Measurements from ENCODE around the gene PRKN.
"Not testable (repeated sequence)": the region's sequence is repeated elsewhere in the genome, so short reads cannot be mapped to it uniquely, and the experiment has no call there.

The PRKN gene

GRCh38 chr6:161363286-161363685 is 1364.3 kb downstream of the PRKN start:
- no peak for DNase-seq

- no peak for DNase-seq
These were observed 1365.3 kb downstream of the PRKN start for GRCh38 chr6:161362266-161362665.

DNA sequence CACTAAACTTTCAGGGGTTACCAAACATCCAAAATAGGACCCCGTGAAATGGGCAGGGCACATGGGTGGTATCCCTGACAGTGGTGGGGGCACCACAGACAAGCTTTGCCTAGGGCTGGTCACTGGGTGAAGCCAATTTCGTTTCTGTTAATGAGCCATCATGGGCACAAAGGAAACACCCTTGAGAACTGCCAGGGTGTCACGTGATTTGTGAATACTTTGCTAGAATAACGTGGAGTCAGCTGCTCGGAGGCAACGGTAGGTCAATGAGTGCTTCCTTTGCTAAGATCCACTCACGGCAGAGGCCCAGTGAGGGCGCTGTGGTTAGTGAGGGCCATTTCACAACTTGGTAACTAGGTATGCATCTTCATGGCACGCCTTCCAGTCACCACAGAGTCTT is 1366.0 kb downstream of the PRKN start:
- DNase-seq, result no peak

DNA sequence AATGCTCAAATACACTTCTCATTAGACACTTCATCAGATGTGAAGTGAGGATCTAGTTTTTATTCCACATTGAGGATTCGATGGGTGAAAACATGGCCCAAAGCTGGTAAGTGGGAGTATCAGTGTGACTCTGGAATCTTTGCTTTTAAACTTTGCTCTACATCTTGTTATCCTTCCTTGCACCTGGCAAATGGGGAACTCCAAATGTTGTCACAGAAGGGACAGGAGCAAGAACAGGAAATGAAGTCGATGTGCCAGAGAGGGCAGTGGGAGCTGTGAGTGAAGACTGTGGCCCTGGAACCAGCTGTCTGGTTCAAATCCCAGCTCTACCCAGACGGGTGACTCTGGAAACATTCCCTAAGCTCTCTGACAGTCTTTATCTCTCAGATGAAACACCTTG is 1367.0 kb downstream of the PRKN start:
- no peak for DNase-seq

DNA sequence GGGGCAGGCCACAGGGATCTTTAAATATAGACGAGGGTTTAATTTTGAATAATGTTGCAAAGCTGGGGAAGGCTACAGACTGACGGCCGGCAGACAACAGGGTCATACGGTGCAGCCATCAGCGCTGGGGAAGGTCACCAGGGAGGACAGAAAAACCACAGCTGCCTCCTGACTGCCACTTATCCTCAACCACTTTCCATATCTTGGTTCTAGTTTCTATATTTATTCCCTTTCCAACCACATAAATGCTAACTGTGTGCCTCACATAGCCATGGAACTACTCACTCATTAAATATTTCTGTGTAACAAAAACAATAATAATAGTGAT is 1368.0 kb downstream of the PRKN start:
- no peak for DNase-seq

GRCh38 chr6:161356167-161356854 is 1371.3 kb downstream of the PRKN start:
- no peak for DNase-seq

DNA sequence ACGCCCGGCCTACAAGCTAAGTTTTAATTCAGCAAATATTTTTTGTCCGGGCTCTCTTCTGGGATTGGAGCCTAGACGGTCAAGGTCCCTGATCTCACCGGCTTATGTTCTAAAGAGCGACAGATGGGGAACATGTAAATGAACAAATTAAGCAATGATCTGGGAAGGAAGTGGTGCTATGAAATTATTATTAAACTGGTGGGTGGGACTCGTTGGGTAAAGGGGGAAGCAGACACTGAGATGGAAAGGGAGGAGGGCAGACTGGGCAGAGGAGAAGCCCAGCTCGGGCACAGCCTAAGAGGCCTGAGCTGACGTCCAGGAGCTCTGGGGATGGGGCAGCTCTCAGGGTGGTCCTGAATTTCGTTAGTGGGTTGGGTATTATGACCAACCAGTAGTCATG is 1371.9 kb downstream of the PRKN start:
- no peak for DNase-seq

DNA sequence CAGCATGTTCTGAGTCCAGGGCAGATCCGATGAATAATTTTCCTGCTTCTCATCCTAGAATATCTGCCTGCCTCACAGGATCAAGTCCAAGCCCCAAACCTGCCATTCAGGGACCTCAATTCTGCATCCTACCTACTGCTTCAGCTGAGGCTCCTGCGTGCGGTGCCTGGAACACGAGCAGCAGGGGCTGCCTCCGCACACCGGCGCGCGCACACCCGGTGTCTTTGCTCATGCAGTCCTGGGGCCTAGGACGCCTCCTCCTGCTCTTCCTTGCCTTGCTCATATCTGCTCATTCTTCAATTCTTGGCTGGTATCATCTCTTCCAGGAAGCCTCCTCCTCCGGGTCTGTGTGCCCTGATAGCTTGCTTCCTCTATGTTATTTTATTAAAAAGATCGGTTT is 1372.6 kb downstream of the PRKN start:
- no peak for DNase-seq

GRCh38 chr6:161354276-161354840 is 1373.2 kb downstream of the PRKN start:
- no peak for DNase-seq

- peak in 23 of 51 donors; percentile 8 to 67 (median 35) for DNase-seq
These were observed 1374.4 kb downstream of the PRKN start for GRCh38 chr6:161353208-161353613.

DNA sequence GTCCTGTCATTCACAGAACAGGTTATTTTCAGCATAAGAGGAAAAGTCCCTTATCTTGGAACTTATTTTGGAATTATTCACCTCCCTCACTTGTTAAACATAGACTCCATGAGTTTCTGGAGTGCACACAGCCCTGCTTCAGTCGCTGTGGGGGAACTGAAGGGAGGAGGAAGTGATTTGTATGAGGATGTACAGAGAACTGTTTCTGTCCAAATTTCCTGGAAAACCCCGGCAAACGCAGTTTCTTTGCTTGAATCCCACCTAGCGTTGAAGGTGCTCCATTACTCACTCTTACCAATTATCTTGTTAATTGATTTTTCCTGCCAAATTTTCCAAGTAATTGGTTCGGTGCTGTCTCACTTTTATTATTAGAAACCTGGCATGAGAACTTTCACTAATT is 1375.7 kb downstream of the PRKN start:
- DNase-seq, result no peak

GRCh38 chr6:161349886-161350285 is 1377.7 kb downstream of the PRKN start:
- DNase-seq, result no peak

DNA sequence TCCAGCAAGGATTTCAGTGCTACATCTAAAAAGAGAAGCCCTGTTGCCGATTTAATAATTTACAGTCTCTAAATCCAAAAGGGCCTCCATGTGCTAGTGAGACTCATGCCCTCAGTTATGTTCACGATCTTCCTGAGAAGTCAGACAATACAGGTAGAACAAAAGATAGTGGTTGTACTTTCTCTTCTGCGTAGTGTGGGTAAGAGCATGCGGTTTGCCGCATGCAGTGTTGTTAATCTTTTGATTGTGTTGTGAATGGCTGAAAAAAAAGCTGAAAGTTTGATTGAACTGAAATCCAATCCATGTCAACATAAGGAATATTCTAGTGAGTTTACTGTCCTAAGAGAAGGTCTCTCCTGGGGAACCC is 1379.0 kb downstream of the PRKN start:
- DNase-seq, result no peak

DNA sequence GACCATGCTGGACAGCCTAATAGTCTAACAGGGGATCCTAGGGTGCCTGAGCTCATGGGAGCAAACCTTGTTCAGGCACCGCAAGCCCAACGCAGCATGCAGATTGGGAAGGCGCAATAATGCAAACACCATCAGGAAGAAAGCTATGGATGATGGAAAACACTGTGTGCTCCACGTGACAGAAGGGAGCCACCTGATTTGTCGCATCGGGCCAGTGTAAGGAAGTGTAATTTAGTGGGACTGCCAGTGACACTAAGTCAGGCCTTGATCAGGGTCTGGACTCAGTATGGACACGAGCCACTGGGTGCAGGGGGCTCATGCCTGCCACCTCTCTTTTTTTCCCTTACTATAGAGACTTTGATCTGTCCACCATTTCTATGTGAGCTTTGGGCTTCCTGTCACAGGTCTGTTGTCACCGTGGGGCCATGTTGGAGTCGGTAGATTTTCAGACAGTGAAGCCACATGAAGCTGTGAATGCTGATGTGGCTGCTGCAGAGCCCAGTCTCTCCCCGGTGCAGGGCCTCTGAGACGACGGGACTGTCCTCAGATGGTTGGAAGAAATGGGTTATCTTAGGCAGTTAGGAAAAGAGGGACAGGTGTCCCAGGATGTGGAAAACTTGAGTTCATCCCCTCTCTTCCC is 1379.5 kb downstream of the PRKN start:
- DNase-seq, result no peak

GRCh38 chr6:161347125-161347524 is 1380.4 kb downstream of the PRKN start:
- DNase-seq, result no peak

DNA sequence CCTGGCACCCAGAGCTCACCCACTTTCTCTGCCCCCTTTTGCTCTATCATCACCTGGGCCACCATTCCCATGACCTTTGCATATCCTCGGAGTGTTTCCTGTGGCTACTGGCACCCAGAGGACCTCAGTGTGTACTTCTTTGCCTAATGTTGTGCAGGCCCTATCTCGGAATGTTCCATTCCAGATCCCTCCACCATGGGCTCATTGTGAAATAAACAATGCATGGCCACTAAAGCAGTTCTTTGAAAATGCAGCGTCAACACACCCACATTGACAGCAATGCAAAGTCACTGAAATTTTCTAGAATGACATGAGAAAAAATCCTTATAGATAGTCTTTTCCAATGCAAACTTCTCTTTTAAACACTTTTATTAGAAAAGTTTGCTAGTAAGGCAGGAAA is 1380.8 kb downstream of the PRKN start:
- peak in 2 of 51 donors; percentile 5 to 8 for DNase-seq

GRCh38 chr6:161344626-161345025 is 1382.9 kb downstream of the PRKN start:
- no peak for DNase-seq

DNA sequence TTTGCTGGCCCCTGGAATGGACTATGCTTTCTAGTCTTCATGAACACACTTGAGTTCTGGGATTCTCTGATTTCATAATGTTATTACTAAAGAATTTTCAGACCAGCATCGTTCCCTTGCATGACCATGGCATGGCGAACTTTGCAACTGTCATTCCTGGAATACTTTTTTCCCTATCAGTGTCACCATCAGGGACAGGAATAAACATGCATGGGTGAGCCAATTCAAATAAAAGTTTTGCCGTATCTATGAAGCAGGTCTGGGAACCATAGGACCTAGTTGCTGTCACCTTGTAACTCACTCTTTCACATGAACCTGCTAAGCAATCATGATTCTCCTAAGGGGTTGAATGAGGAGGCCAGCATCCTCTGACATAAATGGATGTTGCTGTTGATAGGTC is 1385.5 kb downstream of the PRKN start:
- DNase-seq, result no peak

DNA sequence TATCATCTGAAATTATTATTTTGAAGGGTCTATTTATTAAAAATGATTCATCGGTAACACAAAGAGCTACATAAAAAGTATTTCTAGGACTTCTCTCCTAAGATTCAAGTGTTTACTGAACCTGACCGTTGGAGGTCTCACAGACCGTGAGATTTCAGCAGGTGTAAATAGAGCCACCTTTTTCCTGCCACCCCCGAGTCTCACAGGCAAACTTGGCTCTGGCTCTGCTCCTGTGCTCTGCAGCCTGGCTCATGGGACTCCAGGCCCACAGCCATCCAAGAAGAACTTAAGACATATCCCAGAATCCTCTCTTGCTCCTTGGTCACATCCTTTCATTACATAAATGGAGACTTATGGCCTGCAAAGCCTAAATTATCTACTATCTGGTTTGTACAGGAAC is 1385.9 kb downstream of the PRKN start:
- no peak for DNase-seq

- no peak for DNase-seq
These were observed 1389.6 kb downstream of the PRKN start for GRCh38 chr6:161338015-161338414.

DNA sequence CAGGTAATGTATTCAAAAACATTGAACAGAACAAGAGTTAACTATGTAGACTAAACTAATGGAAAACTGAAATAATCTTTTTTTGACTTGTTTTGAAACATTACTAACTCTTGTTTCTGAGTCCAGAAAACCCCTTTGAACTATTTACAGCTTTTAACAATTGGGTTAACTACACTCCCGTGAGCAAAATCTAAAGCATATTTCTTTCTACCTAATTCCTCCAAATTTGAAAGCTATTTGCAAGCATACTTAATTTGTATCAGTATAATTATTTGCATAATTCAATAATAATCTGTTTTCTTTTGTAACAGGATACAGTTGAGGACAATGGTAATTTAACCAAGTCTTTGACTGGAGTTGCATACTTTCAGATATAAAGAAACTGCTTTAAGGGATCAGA is 1391.1 kb downstream of the PRKN start:
- no peak for DNase-seq

DNA sequence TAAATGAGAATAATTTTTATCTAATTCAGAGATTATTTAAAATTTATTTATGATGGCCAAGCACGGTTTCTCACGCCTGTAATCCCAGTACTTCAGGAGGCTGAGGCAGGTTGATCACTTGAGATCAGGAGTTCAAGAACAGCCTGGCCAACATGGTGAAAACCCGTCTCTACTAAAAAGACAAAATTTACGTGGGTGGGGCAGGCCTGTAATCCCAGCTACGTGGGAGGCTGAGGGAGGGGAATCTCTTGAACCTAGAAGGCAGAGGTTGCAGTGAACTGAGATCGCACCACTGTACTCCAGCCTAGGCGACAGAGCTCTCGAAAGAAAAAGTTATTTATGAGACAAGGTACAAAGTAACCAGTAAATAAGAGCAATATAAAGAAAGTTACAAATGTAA is 1394.2 kb downstream of the PRKN start:
- DNase-seq, result no peak

DNA sequence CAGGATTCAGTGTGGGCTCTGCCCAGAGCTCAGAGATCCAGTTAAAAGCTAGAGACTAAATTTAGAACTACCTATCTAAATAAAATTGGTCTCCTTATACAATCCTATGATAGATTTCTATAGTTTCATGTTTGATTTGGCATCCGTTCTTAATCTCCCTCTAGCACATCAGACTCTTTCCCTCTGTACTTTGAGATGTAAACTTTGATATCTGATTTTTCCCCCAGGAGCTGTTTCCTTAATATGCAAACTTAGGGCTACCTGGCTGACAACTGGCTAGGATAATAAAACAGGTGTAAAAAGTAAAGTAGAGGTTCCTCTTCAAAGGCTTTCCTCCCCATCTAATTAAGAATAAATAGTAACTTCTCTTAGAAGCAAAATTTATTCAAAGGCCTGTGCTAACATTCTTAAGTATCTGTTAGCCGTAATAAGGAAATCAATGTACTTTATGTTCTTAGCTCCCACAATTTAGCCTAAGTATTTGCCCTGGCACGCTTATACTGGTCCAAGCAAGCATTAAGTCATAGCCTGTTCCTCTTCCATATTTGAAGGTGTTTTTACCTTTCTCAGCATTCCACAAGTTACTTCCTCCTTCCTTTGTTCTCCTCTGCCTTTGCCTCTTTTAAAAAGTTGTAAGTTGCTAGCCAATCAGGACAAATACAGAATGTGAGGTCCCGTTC is 1396.0 kb downstream of the PRKN start:
- DNase-seq, result not testable (repeated sequence)

Data from hypothalamus (tissue), 51 donors.